Measurements from ENCODE around the gene ADI1. TPM values are rescaled to one million over a fixed set of nuclear protein-coding genes. Genes with fewer than 3 reads are reported as not detected.
"Not testable (repeated sequence)": the region's sequence is repeated elsewhere in the genome, so short reads cannot be mapped to it uniquely, and the experiment has no call there.

ADI1 gene
- total and polyA plus RNA-seq, 8 donors = 9.9 to 29.7 (median 19.6) TPM

DNA sequence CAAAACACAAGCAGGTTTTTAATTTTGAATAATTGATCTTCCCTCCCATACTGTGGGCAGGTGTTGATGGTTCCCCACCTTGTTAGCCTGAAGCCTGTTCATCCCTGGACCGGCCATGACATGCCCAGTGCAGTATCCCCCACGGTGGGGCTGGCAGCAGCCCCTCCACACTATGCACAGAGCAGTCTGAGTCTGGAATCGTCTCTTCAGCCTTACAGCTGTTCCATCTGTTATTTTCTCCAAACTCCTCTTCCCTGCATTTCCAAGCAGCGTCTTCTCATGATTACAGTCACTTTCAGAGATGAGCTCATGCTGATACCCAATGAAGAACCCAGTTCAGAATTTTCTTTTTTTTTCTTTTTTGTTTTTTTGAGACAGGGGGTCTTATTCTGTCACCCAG lies 68.2 kb downstream of the ADI1 start:
- no peak for FAIRE-seq
- Histone ChIP-seq H3K4me3 (no peak overlapping the region), H3K27ac (no peak overlapping the region), H3K36me3 (peaks cover 0 to 6% (median 5%) of the 10 kb centered on the region in 3 donors), H3K27me3 (no peaks in the 10 kb centered on the region), H3K9me3 (no peaks in the 10 kb centered on the region), H3K4me1 (no peaks in the 10 kb centered on the region)
- intact Hi-C loops (cut with DNase I) = no loop called here
- ATAC-seq = no peak
- no peak for DNase-seq
- WGBS, 2 donors = 93 to 94% methylated on average over 4 of the region's 4 CpGs
- TF ChIP-seq, protein P1, sequence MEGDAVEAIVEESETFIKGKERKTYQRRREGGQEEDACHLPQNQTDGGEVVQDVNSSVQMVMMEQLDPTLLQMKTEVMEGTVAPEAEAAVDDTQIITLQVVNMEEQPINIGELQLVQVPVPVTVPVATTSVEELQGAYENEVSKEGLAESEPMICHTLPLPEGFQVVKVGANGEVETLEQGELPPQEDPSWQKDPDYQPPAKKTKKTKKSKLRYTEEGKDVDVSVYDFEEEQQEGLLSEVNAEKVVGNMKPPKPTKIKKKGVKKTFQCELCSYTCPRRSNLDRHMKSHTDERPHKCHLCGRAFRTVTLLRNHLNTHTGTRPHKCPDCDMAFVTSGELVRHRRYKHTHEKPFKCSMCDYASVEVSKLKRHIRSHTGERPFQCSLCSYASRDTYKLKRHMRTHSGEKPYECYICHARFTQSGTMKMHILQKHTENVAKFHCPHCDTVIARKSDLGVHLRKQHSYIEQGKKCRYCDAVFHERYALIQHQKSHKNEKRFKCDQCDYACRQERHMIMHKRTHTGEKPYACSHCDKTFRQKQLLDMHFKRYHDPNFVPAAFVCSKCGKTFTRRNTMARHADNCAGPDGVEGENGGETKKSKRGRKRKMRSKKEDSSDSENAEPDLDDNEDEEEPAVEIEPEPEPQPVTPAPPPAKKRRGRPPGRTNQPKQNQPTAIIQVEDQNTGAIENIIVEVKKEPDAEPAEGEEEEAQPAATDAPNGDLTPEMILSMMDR (IDR thresholded peaks at IDR 0.05) = no peak

DNA sequence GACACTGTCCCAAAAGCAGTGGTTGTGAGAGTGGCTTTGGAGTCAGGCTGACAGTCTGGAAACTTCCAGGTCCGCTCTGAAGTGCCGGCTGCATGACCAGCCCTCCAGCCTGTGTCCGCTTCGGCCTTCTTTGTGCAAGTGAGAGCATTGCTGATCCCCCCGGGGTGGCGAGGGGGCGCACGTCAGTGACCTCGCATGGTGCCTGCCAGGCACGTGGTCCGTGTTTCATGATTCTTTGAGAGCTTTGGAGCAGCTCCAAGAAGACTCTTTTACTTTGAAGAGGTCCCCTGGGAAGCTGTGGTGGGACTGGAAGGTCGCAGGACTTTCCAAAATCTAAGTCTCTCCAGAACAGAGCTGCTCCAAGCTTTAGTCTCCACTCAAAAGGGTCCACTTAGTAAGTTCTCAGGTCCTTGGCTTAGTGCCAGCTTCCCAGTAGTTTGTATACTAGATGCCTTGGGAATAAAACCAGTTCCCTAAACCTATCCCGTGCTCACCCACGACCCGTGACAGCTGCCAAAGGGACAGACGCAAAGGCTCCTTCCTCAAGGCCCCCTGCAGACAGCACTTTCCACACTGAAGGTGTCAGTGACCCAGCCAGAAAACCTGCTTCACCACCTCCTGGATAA lies 68.8 kb downstream of the ADI1 start:
- Histone ChIP-seq H3K4me1 (no peaks in the 10 kb centered on the region), H3K4me3 (no peak overlapping the region), H3K9me3 (no peaks in the 10 kb centered on the region), H3K27me3 (no peaks in the 10 kb centered on the region), H3K27ac (no peak overlapping the region), H3K36me3 (peaks cover 0 to 12% (median 5%) of the 10 kb centered on the region in 3 donors)
- FAIRE-seq (no peak), DNase-seq (peak in 2 of 6 donors; percentile 11 to 37), ATAC-seq (no peak)
- TF ChIP-seq, protein P1 (IDR thresholded peaks at IDR 0.05) = no peak
- intact Hi-C loops (cut with DNase I) = no loop called here
- WGBS, 2 donors = 78 to 80% methylated on average over 16 of the region's 16 CpGs

DNA sequence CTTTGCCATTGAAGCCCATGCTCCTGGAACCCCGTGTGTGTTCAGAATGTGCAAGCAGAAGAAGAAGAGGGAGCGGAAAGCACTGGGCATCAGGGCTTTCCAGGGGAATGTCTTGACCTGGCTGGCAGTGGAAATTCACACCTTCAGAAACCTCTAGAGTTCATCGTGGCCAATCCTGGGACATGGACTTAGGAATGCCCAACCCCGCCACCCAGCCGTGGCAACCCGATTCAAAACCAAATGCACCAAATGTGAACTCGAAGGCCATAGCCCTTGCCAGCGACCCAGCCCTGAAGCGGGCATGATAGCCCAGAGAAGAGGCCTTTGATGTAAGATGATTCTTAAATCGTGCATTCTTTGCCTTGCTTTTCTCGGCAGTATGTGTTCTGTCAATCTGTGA lies 69.4 kb downstream of the ADI1 start:
- Histone ChIP-seq H3K4me3 (no peak overlapping the region), H3K36me3 (peaks cover 0 to 12% (median 5%) of the 10 kb centered on the region in 3 donors), H3K27me3 (no peaks in the 10 kb centered on the region), H3K27ac (no peak overlapping the region), H3K4me1 (no peaks in the 10 kb centered on the region), H3K9me3 (no peaks in the 10 kb centered on the region)
- WGBS, 2 donors = 90% methylated on average over 11 of the region's 11 CpGs
- DNase-seq (no peak), FAIRE-seq (no peak), ATAC-seq (no peak)
- TF ChIP-seq, protein P1 (IDR thresholded peaks at IDR 0.05) = no peak
- intact Hi-C loops (cut with DNase I) = no loop called here

DNA sequence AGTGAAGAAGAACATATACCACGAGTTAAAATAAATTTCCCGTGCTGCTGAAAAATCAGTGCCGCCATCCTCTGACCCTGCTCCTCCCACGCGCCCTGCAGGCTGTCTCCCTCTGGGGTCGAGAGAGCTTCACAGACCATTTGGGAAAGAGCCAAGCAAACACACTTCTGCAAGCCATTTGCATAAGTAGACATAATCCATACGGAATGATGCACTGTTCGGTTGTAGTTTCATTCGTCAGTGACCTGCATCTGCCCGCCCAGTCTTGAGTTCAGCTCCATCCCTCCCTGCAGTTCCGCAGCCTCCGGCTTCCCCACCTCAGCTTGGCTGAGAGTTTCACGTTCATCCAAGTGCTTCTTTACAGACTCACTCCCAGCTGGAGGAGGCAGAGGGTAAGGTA lies 70.2 kb downstream of the ADI1 start:
- no peaks in the 10 kb centered on the region for H3K27me3 ChIP-seq
- intact Hi-C loops (cut with DNase I) = no loop called here
- no peaks in the 10 kb centered on the region for H3K9me3 ChIP-seq
- H3K36me3 ChIP-seq = peaks cover 3 to 12% (median 5%) of the 10 kb centered on the region in 3 donors
- no peak for FAIRE-seq
- TF ChIP-seq, protein P1 (IDR thresholded peaks at IDR 0.05) = no peak
- H3K4me1 ChIP-seq = no peaks in the 10 kb centered on the region
- ATAC-seq = peak in 1 of 4 donors; percentile 37
- DNase-seq = no peak
- 77 to 79% methylated on average over 13 of the region's 13 CpGs for WGBS, 2 donors
- no peak overlapping the region for H3K27ac ChIP-seq
- no peak overlapping the region for H3K4me3 ChIP-seq

DNA sequence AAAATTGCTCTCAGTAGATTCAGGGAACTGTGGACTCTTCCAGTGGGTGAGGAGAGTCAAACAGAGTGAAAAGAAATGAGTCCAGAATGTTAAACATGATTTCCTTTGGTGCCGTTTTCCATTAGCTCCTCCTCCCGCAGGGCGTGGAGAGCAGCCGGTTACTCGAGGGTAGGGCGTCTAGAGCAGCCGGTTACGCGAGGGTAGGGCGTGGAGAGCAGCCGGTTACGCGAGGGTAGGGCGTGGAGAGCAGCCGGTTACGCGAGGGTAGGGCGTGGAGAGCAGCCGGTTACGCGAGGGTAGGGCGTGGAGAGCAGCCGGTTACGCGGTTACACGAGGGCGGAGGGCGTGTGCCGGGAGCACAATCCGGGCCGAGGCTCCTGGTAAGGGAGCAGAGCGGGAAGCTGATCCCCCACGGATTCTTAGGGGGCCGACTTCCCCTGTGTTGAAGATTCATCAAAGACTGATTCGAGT lies 70.9 kb downstream of the ADI1 start:
- DNase-seq = peak in 1 of 6 donors; percentile 3
- H3K36me3 ChIP-seq = peaks cover 3 to 12% (median 5%) of the 10 kb centered on the region in 3 donors
- H3K9me3 ChIP-seq; H3K27ac ChIP-seq; FAIRE-seq; intact Hi-C loops (cut with DNase I); H3K4me3 ChIP-seq; H3K4me1 ChIP-seq; H3K27me3 ChIP-seq: not testable (repeated sequence)
- peak in 3 of 4 donors; percentile 25 to 44 (median 27) for ATAC-seq
- 89 to 92% methylated on average over 35 of the region's 35 CpGs for WGBS, 2 donors

All from pancreas (tissue), 10 donors.